Measurements from ENCODE around the gene STUB1. TPM values are rescaled to one million over a fixed set of nuclear protein-coding genes. Genes with fewer than 3 reads are reported as not detected.

STUB1 gene
- total and polyA plus RNA-seq, 2 of the 8 experiments (the other 6 are each of a cell fraction or from before 2014, with no cell fraction given): 89.9 to 103 TPM

GRCh38 chr16:640614-641013 is 39.6 kb upstream of the STUB1 start:
- no peak overlapping the region for H3K4ac ChIP-seq (replicated peaks; ENCODE audit: insufficient read length, low read depth, low read length)
- CTCF ChIA-PET (ENCODE audit: partially characterized antibody): no interaction called here
- peaks cover 0 to 5% (median 1%) of the 10 kb centered on the region in 4 experiments; a peak in 2 of 7 replicates for H3K27me3 ChIP-seq (replicated peaks in 1 of 4; ENCODE audit: control insufficient read depth in 3 of 4, extremely low read depth in 1 of 4, insufficient read depth in 3 of 4, low read length in 3 of 4)
- H3K23me2 ChIP-seq (ENCODE audit: low read depth, low read length): peaks cover 11% of the 10 kb centered on the region; the same call in 1 of the 2 replicates
- H3K18ac ChIP-seq (ENCODE audit: extremely low read depth, low read length): no peak overlapping the region; the same call in 1 of the 2 replicates
- peaks cover 0 to 3% of the 10 kb centered on the region in 2 experiments; a peak in 1 of 4 replicates for H3K79me2 ChIP-seq (ENCODE audit: control insufficient read depth in 1 of 2, insufficient read depth in 2 of 2, low read length in 2 of 2)
- FAIRE-seq: no peak
- no peak overlapping the region for H2BK15ac ChIP-seq (ENCODE audit: low read length)
- no peak overlapping the region for H3K27ac ChIP-seq (ENCODE audit: low read depth, low read length)
- no peak overlapping the region for H3K9ac ChIP-seq (replicated peaks in 1 of 4; ENCODE audit: extremely low read depth in 1 of 4, low read depth in 3 of 4, low read length in 3 of 4)
- H3K23ac ChIP-seq (ENCODE audit: insufficient read length): no peak overlapping the region
- 95% methylated on average over 3 of the region's 5 CpGs; no CpG with 5 or more reads in 1 of the 2 experiments for WGBS, 2 experiments (ENCODE audit: extremely low coverage in 1 of 2, insufficient coverage in 1 of 2, insufficient read length in 1 of 2, insufficient replicate concordance in 2 of 2, low coverage in 1 of 2, low lambda C conversion rate in 2 of 2, missing lambda C conversion rate in 1 of 2)
- H4K91ac ChIP-seq (replicated peaks; ENCODE audit: insufficient read length, low read length): no peak overlapping the region
- no peak overlapping the region for H2BK120ac ChIP-seq (replicated peaks; ENCODE audit: low read depth, low read length)
- peaks cover 0 to 29% (median 22%) of the 10 kb centered on the region in 4 experiments; a peak in 6 of 7 replicates for H3K4me1 ChIP-seq (replicated peaks in 1 of 4; ENCODE audit: control insufficient read depth in 3 of 4, insufficient read depth in 4 of 4, low read length in 3 of 4)
- H3K36me3 ChIP-seq (ENCODE audit: control insufficient read depth in 2 of 4, insufficient read depth in 4 of 4, low read length in 3 of 4): no peaks in the 10 kb centered on the region
- peak overlapping the region in 1 of 4 experiments; percentile 88; a peak in 2 of 8 replicates for H3K4me3 ChIP-seq (ENCODE audit: extremely low read depth in 1 of 4, insufficient read depth in 2 of 4, low read depth in 3 of 4, low read length in 4 of 4)
- H4K20me1 ChIP-seq (replicated peaks in 1 of 2; ENCODE audit: control insufficient read depth in 1 of 2, insufficient read depth in 2 of 2, low read length in 2 of 2): no peaks in the 10 kb centered on the region
- no peaks in the 10 kb centered on the region; the same call in 1 of the 2 replicates for H3K79me1 ChIP-seq (ENCODE audit: low read depth, low read length)
- H4K5ac ChIP-seq (ENCODE audit: insufficient read length, low read depth, low read length): no peak overlapping the region
- POLR2A ChIA-PET (ENCODE audit: partially characterized antibody): interaction anchor here (1.1 to 2.6 kb wide), 2 partner anchors 10 to 35 kb away, joined by 3 to 10 read pairs; partner anchors contain the start of genes RHBDL1 and WFIKKN1
- H3K9me3 ChIP-seq (ENCODE audit: insufficient read depth in 2 of 2, low read depth in 1 of 2, low read length in 1 of 2): no peaks in the 10 kb centered on the region
- no peak overlapping the region; the same call in 1 of the 2 replicates for H2AK5ac ChIP-seq (ENCODE audit: low read depth, low read length)
- 0 out of 2 replicates have a peak overlapping the region, but pooled peaks have one; percentile 68 for H4K8ac ChIP-seq (ENCODE audit: extremely low read depth, insufficient read depth, low read length)
- H2BK12ac ChIP-seq (ENCODE audit: low read depth, low read length): no peak overlapping the region
- H3K14ac ChIP-seq (ENCODE audit: insufficient read length): no peak overlapping the region
- H3K56ac ChIP-seq (replicated peaks; ENCODE audit: insufficient read length, low read depth, low read length): no peak overlapping the region
- no peak overlapping the region for H2BK20ac ChIP-seq (ENCODE audit: low read length)
- no peak overlapping the region; a peak in 1 of 4 replicates for H3K4me2 ChIP-seq (ENCODE audit: insufficient read depth in 1 of 2, low read depth in 2 of 2, low read length in 2 of 2)
- no peak overlapping the region for H2AFZ ChIP-seq (ENCODE audit: low read length)
- H2BK5ac ChIP-seq (ENCODE audit: low read depth, low read length): no peak overlapping the region
- no peak for DNase-seq (ENCODE audit: low read depth in 1 of 2, low spot score in 2 of 2)
- TF ChIP-seq NRF1 (IDR thresholded peaks at IDR 0.05; ENCODE audit: low read depth, low read length) (no peak), SUZ12 (IDR thresholded peaks at IDR 0.05; ENCODE audit: low read length) (no peak), BRCA1 (IDR thresholded peaks at IDR 0.05; ENCODE audit: low read depth, low read length) (no peak), ASH2L (IDR thresholded peaks at IDR 0.05; ENCODE audit: low read length) (no peak), RAD21 (IDR thresholded peaks at IDR 0.05 in 1 of 2, conservative IDR thresholded peaks at IDR 0.05 in 1 of 2; ENCODE audit: low read depth in 2 of 2, low read length in 2 of 2) (no peak), HDAC6 (IDR thresholded peaks at IDR 0.05; ENCODE audit: low read depth, low read length) (no peak), TEAD4 (IDR thresholded peaks at IDR 0.05; ENCODE audit: low read depth, low read length) (no peak), SP1 (IDR thresholded peaks at IDR 0.05; ENCODE audit: low read depth, low read length) (no peak)
